NCI-H226 (cell line): ENCODE results near the gene SIGLEC9.
"Not testable (repeated sequence)": the region's sequence is repeated elsewhere in the genome, so short reads cannot be mapped to it uniquely, and the experiment has no call there.

ENCODE experiments used
- DNase-seq: peaks from one replicate; pipeline ENCODE4 v3.0.0-alpha.2; 2015

Gene SIGLEC9

GRCh38 chr19:51125421-51126075 is 842 bp downstream of the SIGLEC9 start:
- no peak for DNase-seq

GRCh38 chr19:51127032-51127431 is 2.3 kb downstream of the SIGLEC9 start:
- DNase-seq: no peak

- DNase-seq: no peak
These were observed 3.0 kb downstream of the SIGLEC9 start for GRCh38 chr19:51127755-51128154.

GRCh38 chr19:51128227-51128626 is 3.5 kb downstream of the SIGLEC9 start:
- DNase-seq: no peak

- DNase-seq: no peak
These were observed 5.0 kb downstream of the SIGLEC9 start for GRCh38 chr19:51129716-51130115.

GRCh38 chr19:51131780-51132680 is 7.3 kb downstream of the SIGLEC9 start:
- DNase-seq: peak; percentile 62

- DNase-seq: no peak
These were observed 10.3 kb downstream of the SIGLEC9 start for GRCh38 chr19:51135004-51135403.

- no peak for DNase-seq
These were observed 11.5 kb downstream of the SIGLEC9 start for GRCh38 chr19:51135986-51136762.

GRCh38 chr19:51136851-51137551 is 12.3 kb downstream of the SIGLEC9 start:
- DNase-seq: no peak

- DNase-seq: no peak
These were observed 13.2 kb downstream of the SIGLEC9 start for GRCh38 chr19:51137792-51138425.

- DNase-seq: no peak
These were observed 13.9 kb downstream of the SIGLEC9 start for GRCh38 chr19:51138549-51138979.

GRCh38 chr19:51139299-51140014 is 14.8 kb downstream of the SIGLEC9 start:
- no peak for DNase-seq

GRCh38 chr19:51140441-51140840 is 15.7 kb downstream of the SIGLEC9 start:
- no peak for DNase-seq

- no peak for DNase-seq
These were observed 16.5 kb downstream of the SIGLEC9 start for GRCh38 chr19:51141181-51141580.

GRCh38 chr19:51142119-51142518 is 17.4 kb downstream of the SIGLEC9 start, which contains the start of gene SIGLEC7:
SIGLEC7 (plus strand) TSS chr19:51142301; CDS start chr19:51142370, 69 bp downstream.
- DNase-seq: no peak

GRCh38 chr19:51142809-51143475 is 18.2 kb downstream of the SIGLEC9 start:
- DNase-seq: not testable (repeated sequence)

GRCh38 chr19:51143486-51143885 is 18.8 kb downstream of the SIGLEC9 start:
- no peak for DNase-seq

- DNase-seq: no peak
These were observed 19.9 kb downstream of the SIGLEC9 start for GRCh38 chr19:51144482-51145045.

GRCh38 chr19:51145916-51146493 is 21.3 kb downstream of the SIGLEC9 start:
- no peak for DNase-seq

- no peak for DNase-seq
These were observed 22.0 kb downstream of the SIGLEC9 start for GRCh38 chr19:51146751-51147150.
